Endometrium (tissue), 2 donors: Measurements from ENCODE around the gene CIBAR2.

ENCODE experiments used
- FAIRE-seq: peaks from 2 replicates; lab custom pipeline; 2012; peaks lifted over from hg19 to GRCh38; lab: Jason Lieb, UNC
- donor health status: control.
- donor health status: control.

The CIBAR2 gene

DNA sequence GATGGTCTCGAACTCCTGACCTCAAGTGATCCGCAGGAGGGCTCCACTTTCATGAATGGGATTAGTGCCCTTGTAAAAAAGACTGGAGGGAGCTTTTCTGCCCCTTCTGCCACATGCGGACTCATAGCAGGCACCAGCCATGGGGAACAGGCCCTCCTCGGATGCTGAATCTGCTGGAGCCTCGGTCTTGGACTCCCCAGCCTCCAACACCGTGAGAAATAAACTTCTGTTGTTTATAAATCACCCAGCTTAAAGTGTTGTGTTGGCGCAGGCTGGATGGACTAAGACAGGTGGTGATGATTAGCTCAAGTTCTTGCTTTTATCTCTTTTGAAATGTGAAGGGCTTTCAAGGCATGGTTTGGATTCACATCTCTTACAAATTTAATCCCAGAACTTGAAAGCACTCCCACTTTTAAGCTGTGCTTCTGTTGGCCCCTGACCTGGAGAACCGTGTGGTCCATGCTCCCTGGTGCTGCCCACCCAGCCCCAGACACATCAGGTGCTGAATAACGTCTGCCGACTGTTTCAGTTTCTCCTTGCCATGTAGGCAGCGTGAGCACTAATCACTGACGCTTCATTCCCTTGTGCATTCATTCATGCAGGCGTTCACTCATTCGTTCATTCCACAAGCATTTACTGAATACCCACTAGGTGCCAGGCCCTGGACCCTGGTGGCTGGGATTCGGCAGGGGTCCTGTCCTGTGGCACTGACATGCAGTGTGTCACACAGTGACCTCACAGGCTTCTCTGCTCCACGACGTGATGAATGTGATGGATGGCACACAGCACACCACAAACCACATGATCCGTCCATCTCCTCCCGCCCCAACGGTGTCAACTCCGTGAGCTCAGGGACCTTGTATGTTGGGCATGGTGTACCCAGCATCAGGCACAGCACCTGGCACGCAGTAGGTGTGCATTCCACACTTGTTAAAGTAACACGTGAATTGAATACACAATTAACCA lies 8.9 kb downstream of the CIBAR2 start:
- no peak for FAIRE-seq

DNA sequence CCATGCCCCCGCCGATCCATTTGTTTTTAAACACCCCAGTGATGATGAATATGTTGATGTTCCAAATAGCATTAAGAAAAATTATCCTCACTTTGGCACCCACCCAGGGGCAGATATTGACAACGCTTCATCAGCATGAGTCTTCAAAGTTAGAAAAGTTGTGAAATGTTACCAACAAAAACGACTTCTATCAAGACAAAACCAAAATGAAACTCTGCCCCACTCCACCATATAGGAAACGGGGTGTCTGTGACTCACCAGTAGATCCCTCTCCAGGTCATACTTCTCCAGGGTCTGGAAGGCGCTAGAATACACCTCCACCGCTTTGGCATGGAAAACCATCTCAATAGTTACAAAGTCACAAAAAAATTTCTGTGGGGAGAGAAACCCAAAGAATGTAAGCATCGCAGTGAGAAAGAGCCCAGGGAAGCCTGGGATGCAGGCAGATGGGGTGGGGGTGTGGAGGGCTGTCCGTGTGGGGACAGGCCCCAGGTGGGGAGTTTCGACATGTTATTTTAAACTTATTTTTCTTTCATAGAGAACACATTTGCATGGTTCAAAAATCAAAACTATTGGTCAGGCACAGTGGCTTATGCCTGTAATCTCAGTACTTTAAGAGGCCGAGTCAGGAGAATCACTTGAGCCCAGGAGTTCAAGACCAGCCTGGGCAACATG lies 10.2 kb downstream of the CIBAR2 start:
- FAIRE-seq, result no peak

DNA sequence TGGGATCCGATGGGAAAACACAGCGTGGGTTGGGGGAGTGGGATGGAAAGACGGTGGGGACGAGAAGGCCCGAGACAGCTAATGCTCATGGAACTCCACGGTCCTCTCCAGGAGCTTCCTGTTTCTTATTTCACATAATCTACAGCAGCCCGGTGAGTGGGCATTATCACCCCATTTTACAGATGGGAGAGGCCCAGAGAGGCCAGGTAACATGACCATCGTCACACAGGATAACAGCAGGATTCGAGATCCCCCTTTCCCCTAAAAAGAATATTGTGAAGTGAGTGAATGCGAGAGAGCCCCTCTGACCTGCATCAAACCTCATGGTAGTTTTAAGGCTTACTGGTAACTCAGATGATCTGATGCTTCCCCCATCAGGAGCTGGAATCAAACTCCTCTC lies 12.0 kb downstream of the CIBAR2 start:
- no peak for FAIRE-seq

DNA sequence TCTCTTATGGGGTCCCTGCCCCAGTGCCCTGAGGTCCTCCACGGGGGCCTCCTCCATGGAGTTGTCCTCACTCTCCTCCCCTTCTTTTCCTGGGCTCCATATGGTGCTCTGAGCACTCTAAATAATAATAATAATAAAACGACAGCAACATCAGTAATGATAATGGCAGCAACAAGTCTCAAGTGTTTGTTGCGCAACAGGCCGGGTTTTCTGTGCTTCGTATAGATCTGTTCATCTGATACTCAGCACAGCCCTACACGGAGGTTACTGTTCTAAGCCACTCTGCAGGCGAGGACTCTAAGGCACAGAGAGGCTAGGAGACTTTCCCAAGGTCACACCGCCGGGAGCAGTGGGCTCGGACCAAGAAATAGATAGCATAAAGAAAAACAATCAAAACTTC lies 13.7 kb downstream of the CIBAR2 start:
- no peak for FAIRE-seq

DNA sequence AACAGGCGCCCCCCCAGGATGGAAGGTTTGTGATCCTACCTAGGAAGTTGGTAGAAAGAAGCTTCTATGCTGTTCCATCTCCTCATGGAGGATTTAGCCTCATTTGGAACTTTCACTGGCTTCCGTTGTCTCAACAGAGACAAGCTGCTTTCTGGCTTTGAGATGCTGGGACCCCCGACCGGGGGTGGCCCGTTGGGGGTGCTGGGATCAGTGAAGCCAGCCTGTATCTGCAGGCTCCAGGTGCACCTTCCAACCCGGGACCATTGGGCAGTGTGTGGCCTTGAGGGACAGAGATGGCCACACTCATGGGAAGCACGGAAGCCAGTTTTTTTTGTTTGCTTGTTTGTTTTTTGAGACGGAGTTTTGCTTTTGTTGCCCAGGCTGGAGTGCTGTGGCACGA lies 15.4 kb downstream of the CIBAR2 start:
- FAIRE-seq, result no peak

DNA sequence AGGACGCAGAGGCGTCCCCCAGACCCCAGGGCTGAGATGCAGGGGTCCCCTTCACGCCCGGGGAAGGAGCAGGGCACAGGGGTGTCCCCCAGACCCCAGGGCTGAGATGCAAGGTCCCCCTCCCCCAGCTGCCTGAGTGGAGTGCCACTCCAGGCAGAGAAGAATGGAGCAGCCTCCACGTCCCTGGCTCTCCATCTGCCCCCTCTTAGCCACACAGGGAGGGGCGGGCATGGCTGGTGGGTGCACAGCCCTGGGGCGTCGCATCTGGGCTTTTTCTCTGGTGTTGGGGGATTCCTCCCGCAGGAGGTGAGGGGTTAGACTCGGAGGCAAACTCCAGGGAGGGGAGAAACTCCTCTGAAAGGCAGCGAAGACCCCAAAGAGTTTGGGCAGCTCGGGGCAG lies 17.5 kb downstream of the CIBAR2 start:
- FAIRE-seq, result no peak

DNA sequence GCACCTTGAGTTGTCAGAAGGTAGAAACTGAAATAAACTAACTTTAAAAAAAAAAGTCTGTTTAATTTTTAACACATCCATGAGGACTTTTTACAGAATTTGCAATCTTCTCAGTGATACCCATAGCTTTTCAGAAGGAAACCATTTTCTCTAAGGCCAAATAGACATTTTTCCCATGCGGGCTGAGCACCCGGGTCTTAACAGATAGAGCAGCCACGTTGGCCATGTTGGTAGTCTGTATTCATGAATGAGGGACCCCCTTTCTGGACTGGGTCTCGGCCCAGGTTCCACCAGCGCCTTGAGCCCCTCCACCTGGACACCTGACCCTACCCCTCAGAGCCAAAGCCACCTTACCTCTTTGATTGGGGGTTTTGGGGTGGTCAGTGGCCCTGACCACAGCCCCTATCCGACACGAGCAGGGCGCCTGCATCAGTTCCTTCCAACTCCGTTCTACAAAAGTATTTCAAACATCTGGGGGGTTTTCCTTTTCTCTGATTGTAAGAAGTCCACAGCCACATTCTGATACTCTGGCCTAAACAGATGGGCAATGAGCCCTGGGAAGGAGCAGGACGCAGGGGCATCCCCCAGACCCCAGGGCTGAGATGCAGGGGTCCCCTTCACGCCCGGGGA lies 18.0 kb downstream of the CIBAR2 start:
- no peak for FAIRE-seq

DNA sequence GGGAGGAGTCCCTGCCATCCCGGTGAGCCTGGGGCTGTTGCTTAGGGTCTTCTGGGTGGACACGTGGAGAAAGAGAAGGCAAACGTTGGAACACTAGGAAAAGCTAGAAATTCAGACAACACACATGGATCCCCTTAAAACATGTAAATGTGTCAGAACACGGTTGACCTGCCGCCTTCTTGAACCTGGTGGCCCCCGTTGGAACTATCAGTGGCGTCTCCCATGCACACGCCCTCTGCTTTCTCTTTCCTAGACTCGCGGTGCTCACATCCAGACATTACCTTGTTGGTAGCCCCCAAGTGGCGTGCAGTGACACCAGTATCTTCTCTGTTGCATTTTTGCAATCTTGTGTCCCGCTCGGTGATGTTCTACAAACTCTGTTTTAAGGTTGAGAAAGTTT lies 18.6 kb downstream of the CIBAR2 start:
- no peak for FAIRE-seq

DNA sequence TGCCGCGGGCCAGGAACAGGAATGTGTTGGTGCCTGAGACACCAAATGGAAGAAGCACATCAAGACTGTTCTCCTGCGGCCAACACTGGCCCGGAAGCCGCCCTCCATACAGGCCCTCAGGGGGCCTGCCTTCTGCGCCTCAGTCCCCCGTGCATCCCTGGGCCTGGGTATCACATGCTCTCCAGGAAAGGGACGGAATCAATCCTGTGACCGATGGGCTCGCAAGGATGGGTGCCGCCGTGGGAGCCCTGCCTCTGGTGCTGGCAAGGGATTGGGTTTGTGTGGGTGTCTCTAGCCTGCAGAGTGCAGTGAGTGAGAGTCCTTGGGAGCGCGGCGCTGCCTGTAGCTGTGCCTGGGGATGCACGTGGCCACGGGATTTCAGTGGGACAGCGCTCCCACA lies 19.4 kb downstream of the CIBAR2 start:
- FAIRE-seq, result no peak

DNA sequence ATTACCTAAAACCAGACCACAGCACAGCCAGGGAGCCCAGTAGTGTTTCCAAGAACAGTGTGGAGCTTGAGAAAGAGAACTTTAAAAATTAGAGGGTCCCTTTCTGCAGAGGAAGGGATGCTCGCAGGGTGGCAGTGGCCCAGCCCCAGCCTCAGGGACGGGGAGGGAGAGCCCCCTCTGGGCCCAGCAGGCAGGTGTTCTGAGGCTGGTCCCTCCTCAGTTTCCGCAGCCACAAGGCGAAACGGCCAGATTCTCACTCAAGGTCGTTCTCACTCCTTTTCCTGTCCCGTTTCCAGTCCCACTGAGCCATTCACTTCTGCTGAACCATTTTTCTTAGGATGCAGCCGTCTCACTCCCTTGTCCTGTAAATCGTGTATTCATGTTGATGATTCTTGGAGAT lies 20.0 kb downstream of the CIBAR2 start:
- no peak for FAIRE-seq

DNA sequence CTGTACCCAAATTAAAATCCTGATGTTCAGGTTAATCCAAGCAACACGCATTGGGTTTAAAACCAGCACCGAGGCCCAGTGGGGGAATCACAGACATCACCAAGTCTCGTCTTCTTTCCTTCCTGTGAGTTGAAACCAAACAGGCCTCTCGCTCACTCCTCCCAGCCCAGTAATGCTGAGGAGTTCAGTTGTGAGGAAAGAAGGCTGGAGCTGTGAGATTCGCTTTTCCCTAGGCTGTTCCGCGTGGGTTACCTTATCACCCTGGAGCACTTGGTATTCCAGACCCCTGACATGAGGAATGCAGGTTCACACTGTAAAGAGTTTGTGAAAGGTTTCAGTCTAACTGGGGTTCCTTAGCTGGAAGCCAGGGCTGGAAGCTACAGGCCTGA lies 20.8 kb downstream of the CIBAR2 start:
- FAIRE-seq, result no peak

DNA sequence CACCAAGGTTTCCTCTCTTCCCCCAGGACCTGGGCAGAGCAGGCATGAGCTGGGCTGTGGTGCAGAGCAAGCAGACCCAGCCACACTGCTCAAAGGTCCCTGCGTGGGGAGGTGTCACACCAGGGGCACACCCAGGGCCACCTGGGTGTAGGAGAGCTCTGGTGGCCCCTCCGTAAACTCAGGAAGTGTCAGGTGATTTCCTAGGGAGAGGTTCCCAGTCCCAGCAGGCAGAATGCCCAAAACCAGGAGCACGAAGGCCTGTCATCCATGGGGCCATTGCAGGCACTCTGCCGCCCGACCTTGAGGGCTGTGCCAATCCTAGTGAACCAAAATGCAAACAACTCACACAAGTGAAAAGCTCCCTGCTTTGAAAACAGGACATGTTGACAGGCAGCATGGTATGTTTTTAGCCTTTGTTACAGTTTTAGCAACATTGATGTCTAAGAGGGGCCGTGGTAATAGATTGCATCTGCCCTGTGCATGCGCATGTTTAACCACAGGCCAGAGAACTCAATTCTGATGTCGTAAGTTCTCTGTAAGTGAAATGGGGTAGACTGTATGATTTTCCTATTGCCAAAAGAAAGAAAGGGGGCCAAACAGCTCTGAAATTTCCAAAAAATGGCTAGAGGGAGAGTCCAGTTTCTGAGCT lies 21.3 kb downstream of the CIBAR2 start:
- FAIRE-seq, result no peak

DNA sequence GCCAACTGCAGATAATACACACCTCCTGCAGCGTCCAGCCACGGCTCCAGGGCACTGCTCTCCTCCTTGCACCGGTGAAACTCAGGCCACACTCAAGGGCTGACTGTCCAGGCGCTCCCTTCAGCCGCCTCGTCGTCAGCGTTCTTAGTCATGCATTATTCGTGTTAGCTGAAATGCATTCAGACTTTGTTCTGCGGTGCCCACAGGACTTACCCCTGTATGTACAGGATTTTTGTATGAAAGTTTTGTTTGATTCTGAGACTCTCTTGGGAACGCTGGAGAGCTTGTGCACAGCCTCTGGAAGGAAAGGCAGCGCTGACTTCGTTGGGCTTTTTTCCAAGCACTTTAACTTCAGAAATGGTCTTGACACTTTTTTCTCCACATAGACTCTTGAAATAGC lies 22.1 kb downstream of the CIBAR2 start:
- no peak for FAIRE-seq

DNA sequence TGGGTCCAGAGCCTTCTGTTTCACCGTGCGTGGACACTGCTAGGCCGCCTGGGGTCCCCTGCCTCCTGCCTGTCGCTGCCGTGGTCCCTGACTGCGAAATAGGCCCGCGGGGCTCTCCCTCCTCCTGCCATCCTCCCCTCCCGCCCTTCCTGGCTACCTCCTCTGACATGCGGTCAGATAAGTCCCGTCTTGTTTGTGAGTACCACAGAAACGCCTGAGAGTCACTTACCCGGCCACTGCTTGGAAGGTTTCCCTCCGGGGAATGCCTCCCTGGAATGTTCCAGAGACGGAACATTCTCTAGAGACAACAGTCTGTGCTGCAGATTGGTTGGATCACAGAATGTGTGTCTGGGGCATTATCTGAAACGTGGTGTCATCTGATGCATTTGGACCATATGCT lies 22.7 kb downstream of the CIBAR2 start:
- no peak for FAIRE-seq

DNA sequence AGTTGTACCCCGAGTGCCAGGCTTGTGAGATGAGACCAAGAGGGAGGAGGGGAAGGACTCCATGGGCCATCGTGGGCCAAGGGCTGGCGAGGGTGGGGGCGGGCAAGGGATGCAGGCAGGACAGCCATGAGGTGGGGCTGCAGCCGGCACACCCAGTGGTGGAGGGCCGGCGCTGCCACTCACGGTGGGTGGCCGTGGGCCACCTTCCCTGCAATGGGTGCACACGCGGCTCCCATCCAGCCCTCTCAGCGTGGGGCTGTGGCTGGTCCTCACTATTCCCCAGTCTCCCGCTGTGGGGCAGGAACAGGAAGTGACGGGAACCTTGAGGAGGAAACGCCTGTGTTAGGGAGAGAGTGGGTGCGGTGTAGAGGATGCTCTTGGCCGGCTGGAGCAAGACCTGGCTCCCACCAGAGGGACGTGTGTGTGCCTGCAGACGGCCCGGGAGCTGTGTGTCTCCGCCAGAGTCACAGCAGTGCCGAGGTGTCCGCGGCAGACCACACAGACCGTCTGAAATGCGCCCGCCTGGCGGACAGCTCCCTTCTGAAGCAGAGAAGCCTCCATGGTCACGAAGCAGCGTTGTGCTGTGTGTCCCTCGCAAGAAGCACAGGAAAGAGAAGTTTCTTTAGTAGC lies 23.6 kb downstream of the CIBAR2 start:
- FAIRE-seq, result no peak

DNA sequence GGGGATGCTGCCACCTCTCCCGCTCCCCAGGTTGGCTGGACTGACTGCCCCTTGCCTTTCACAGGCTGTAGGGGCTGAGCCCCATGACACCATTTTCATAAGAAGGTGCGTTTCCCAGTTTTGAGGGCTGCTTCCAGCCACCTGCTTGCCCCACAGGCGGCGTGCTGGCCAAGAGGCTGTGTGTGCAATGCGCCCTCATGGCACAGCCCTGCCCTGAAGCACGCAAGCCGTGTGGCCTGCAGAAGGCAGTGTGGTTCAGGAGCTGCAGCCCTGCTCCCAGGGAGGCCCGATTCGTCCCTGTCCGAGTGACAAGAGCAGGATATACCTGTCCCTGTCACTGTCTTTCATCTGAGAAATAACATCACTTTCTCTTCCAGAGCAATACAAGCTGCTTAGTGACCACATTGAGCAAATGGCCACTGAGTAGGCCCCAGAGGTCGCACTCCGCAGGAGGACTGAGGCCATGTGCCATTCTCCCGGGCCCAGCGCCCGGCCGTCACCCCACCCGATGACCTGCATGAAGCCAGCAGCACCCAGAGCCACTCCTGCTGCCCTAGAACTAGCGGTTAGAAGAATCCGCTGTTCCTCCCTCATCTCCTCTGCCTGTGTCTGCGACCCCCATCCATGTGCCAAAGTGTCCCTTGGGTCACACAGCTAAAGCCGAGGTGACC lies 24.2 kb downstream of the CIBAR2 start:
- no peak for FAIRE-seq

DNA sequence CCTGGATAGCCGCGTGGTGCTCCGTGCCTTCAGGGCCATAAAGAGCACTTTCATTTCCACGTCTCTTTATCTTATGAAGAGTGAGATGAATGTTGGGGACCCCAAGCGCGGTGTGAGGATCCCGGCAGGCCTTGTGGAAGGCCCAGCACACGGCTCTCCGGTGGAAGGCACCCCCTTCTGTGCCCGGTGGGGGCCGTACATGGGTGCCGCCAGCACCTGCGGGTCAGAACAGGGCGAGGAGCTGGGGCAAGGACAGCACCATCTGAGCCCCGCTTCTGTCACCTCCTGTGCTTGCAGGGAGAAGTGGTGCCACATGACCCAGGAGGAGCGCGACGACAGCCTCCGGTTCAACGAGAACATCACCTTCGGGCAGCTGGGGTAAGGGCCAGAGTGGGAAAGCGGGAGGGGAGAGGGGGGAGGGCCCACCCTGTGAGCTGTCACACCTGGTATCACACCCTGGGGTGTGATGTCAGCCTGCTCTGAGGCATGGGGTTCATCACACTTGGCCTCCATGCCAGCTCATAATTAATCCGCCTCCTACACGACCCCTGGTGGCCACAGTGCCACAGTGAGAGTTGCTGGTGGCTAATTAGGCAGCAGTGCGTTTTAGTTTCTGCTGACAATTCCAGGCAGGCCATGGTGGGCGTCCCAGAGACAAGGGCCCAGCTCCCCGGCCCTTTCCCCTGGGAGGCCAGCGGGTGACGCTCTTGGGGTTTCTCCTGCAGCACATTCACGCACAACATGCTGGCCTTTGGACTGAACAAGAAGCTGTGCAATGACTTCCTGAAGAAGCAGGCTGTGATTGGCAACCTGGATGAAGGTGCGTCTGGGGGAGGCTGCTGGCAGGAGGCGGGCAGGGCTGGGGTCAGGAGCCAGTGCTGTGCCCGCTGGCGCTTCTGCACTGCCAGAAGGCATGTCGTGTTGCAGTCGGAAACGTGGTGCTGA lies 25.7 kb downstream of the CIBAR2 start:
- FAIRE-seq, result no peak

DNA sequence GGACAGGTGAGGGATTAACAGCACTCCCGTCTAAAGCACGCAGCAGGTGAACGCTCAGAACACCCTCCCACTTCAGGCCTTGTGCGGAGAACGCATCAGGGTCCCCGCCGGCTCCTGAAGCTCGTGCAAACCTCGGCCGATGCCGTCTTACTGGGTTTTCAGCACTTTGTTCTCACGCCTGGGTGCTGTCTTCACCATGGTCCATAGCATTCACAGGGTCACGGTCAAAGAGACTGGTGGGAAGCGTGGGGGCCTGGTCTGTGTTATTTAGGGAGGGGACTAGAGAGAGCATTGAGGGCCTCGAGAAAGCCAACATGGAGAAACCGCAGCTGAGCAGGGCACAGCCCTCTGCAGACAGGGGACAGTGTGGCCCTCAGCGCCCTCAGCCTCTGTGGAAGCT lies 26.6 kb downstream of the CIBAR2 start:
- no peak for FAIRE-seq

DNA sequence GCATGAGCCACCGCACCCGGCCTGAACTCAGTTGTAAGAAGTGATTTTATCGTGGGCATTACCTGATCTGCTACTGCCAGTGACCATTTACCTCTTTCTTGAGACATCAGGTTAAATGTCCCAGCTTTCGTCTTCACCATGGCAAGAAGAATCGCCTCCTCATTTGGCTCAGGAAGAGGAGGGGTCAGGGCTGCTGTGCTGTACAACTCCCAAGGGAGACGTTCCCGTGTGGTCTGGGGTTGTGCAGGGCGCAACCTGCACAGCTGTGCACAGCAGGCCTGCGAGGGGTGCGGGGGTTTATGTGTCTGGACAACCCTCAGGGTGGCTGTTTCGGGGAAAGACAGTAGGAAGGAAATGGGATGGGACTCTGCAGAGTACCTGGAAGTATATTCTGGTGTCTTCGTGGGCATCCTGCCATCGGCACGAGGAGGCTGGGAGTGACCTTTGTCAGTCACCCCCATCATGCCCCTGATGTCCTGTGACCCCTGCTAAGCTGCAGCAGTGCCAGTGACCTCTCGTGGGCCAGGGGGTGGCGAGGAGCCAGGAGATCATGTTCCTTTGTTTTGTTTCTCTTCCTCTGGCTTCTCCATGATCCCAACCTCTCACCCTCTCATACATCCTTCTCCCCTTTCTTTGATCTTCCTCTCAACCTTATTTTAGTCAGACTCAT lies 27.3 kb downstream of the CIBAR2 start:
- FAIRE-seq, result no peak
